ENCODE results near the gene NPIPA5. TPM values are rescaled to one million over a fixed set of nuclear protein-coding genes. Genes with fewer than 3 reads are reported as not detected.

NPIPA5 gene
- total and polyA plus RNA-seq, 2 of the 13 experiments (the other 11 are each of a cell fraction or from before 2014, with no cell fraction given), result 9.7 to 21.5 TPM

- TF ChIP-seq, protein P1, sequence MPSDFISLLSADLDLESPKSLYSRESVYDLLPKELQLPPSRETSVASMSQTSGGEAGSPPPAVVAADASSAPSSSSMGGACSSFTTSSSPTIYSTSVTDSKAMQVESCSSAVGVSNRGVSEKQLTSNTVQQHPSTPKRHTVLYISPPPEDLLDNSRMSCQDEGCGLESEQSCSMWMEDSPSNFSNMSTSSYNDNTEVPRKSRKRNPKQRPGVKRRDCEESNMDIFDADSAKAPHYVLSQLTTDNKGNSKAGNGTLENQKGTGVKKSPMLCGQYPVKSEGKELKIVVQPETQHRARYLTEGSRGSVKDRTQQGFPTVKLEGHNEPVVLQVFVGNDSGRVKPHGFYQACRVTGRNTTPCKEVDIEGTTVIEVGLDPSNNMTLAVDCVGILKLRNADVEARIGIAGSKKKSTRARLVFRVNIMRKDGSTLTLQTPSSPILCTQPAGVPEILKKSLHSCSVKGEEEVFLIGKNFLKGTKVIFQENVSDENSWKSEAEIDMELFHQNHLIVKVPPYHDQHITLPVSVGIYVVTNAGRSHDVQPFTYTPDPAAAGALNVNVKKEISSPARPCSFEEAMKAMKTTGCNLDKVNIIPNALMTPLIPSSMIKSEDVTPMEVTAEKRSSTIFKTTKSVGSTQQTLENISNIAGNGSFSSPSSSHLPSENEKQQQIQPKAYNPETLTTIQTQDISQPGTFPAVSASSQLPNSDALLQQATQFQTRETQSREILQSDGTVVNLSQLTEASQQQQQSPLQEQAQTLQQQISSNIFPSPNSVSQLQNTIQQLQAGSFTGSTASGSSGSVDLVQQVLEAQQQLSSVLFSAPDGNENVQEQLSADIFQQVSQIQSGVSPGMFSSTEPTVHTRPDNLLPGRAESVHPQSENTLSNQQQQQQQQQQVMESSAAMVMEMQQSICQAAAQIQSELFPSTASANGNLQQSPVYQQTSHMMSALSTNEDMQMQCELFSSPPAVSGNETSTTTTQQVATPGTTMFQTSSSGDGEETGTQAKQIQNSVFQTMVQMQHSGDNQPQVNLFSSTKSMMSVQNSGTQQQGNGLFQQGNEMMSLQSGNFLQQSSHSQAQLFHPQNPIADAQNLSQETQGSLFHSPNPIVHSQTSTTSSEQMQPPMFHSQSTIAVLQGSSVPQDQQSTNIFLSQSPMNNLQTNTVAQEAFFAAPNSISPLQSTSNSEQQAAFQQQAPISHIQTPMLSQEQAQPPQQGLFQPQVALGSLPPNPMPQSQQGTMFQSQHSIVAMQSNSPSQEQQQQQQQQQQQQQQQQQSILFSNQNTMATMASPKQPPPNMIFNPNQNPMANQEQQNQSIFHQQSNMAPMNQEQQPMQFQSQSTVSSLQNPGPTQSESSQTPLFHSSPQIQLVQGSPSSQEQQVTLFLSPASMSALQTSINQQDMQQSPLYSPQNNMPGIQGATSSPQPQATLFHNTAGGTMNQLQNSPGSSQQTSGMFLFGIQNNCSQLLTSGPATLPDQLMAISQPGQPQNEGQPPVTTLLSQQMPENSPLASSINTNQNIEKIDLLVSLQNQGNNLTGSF (CRISPR knock-in tag; IDR thresholded peaks at IDR 0.05), result no peak
- TF ChIP-seq ZNF414 (CRISPR knock-in tag; IDR thresholded peaks at IDR 0.05) (no peak), HDAC1 (CRISPR knock-in tag; IDR thresholded peaks at IDR 0.05) (no peak), EED (CRISPR knock-in tag; IDR thresholded peaks at IDR 0.05) (no peak), ZNF775 (CRISPR knock-in tag; IDR thresholded peaks at IDR 0.05; ENCODE audit: borderline replicate concordance) (0 out of 2 replicates have a peak, but pooled peaks have one; percentile 69), NFIC (IDR thresholded peaks at IDR 0.05; ENCODE audit: low read length) (no peak), ESRRA (CRISPR knock-in tag; IDR thresholded peaks at IDR 0.05; ENCODE audit: low read depth) (no peak), ZBTB40 (IDR thresholded peaks at IDR 0.05) (no peak), ZBTB40 (CRISPR knock-in tag; IDR thresholded peaks at IDR 0.05) (0 out of 2 replicates have a peak, but pooled peaks have one; percentile 7), RAD21 (CRISPR knock-in tag; IDR thresholded peaks at IDR 0.05) (no peak)
- TF ChIP-seq, protein P2, sequence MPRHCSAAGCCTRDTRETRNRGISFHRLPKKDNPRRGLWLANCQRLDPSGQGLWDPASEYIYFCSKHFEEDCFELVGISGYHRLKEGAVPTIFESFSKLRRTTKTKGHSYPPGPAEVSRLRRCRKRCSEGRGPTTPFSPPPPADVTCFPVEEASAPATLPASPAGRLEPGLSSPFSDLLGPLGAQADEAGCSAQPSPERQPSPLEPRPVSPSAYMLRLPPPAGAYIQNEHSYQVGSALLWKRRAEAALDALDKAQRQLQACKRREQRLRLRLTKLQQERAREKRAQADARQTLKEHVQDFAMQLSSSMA (CRISPR knock-in tag; IDR thresholded peaks at IDR 0.05), result no peak
- TF ChIP-seq, protein P3, sequence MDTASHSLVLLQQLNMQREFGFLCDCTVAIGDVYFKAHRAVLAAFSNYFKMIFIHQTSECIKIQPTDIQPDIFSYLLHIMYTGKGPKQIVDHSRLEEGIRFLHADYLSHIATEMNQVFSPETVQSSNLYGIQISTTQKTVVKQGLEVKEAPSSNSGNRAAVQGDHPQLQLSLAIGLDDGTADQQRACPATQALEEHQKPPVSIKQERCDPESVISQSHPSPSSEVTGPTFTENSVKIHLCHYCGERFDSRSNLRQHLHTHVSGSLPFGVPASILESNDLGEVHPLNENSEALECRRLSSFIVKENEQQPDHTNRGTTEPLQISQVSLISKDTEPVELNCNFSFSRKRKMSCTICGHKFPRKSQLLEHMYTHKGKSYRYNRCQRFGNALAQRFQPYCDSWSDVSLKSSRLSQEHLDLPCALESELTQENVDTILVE (CRISPR knock-in tag; IDR thresholded peaks at IDR 0.05), result no peak
Observed at GRCh38 chr16:15396948-15397594, 19.0 kb upstream of the NPIPA5 start (continued).

Data from HepG2 (cell line).